ENCODE results near the gene RHCG.
A peak's percentile ranks its signal among the peaks of the same experiment; 100 is the strongest.

The RHCG gene

GRCh38 chr15:89496155-89497098, at the start of gene RHCG:
Gene RHCG, minus strand, starts transcription at chr15:89496583. Its CDS starts 39 bp downstream, at chr15:89496544.
- DNase-seq (ENCODE audit: low spot score), result peak; percentile 42

GRCh38 chr15:89543389-89543788, 47.0 kb upstream of the RHCG start:
- no peak for DNase-seq (ENCODE audit: low spot score)

- DNase-seq (ENCODE audit: low spot score), result no peak
These were observed 46.0 kb upstream of the RHCG start for GRCh38 chr15:89542369-89542768.

DNA sequence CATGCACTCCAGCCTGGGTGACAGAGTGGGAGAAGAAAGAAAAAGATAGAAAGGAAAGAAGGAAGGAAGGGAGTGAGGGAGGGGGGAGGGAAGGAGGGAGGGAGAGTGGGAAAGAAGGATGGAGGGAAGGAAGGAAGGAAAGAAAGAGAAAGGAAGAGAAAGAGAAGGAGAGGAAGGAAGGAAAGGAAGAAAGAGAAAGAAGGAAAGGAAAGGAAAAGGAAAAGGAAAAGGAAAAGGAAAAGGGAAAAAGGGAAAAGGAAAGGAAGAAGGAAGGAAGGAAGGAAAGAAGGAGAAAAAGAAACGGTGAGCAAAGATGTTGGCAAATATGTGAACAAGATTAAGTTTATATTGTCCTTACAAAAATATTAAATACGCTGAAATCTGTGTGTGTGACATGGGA, 42.6 kb upstream of the RHCG start:
- DNase-seq (ENCODE audit: low spot score), result no peak

DNA sequence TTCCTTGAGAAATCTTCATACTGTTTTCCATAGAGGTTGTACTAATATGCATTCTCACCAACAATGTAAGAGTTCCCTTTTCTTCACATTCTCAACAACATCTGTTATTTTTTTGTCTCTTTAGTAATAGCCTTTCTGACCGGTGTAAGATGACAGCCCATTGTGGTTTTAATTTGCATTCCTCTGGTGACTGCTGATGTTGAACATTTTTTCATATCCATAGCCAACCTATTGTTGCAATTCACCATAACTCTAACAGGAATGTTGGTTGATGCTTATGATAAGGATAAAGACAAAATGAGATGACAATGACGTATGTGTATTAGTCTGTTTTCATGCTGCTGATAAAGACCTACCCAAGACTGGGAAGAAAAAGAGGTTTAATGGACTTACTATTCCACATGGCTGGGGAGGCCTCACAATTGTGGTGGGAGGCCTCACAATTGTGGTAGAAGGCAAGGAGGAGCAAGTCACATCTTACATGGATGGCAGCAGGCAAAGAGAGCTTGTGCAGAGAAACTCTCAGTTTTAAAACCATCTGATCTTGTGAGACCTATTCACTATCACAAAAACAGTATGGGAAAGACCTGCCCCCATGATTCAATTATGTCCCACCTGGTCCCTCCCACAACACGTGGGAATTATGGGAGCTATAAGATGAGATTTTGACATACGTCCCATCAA, 37.6 kb upstream of the RHCG start:
- DNase-seq (ENCODE audit: low spot score), result no peak

- DNase-seq (ENCODE audit: low spot score), result no peak
These were observed 35.6 kb upstream of the RHCG start for GRCh38 chr15:89531796-89532537.

DNA sequence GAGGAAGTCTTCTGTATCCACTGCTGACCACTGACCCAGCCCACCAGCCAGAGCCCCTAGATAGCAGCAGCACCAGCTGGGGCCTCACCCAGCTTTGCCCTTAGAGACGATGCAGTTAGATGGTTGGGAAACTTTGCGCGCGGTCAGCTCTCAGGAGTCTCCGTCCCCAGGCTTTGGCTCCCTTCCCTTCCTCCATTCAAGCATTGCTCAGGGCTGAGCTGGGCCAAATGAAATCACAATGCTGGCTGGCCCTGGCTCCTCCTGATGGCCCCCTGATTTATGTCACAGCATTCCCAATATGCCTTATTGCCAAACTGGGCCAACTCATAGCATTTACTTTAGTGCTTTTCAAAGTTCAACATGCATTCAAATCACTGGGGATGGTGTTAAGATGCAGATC, 34.6 kb upstream of the RHCG start:
- DNase-seq (ENCODE audit: low spot score), result no peak

GRCh38 chr15:89528757-89529352, 32.5 kb upstream of the RHCG start:
- no peak for DNase-seq (ENCODE audit: low spot score)

DNA sequence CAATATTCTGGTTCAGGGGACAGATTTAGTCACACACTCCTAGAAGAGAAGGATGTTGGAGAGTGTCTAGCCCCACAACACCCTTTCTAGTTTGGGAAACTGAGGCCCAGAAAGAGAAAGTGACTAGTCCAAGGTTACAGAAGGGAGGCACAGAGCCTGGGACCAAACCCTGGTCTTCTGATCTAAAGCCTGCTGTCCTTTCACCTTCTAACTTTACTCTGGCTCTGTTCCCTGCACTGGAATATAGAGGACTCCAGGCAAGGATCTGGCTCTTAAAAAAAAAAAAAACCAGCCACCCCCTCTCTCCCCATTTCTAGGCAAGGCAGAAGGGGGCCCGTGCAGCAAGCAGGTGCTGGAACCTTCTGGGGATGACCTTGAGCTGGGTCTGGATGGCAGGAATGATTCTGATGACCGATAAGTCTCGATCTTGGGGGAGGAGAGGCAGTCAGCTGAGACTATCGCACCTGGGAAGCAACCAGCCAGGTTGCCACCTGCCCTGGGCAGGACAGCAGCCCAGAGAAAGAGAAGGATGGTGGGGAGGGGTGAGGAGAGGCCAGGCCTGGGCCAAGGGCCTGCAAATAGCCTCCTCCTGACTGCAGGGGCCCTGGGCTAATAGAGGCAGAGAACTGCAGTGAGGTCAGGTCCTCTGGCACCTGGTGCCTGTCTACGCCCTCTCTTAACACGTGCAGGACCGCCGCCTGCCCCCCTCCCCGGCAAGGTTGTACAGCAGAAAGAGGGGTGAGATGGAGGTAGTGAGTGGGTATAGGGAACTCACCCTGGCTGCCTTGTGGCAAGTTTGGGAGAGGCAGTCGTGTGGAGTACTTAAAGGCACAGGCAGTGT, 30.4 kb upstream of the RHCG start:
- no peak for DNase-seq (ENCODE audit: low spot score)

GRCh38 chr15:89526181-89526580, 29.8 kb upstream of the RHCG start:
- DNase-seq (ENCODE audit: low spot score), result no peak

DNA sequence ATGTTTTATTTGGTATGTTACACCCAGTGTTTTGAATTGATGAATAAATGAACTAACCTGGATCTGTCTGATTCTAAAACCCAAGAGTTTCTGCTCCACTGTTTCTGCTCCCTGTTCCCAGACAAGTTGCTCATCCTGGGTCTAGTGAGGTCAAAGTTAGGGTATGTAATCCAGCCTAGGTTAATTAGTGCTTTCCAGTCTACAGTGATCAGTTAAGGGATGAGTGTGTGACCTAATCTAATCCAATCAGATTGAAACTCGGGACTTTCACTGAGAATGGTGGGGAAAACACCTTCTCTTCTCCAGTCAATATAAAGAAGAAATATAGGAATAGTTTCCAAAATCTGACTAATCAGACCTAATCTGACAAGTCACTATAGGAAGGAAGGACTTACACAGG, 27.8 kb upstream of the RHCG start:
- DNase-seq (ENCODE audit: low spot score), result no peak

GRCh38 chr15:89523101-89523500, 26.7 kb upstream of the RHCG start:
- DNase-seq (ENCODE audit: low spot score), result no peak

DNA sequence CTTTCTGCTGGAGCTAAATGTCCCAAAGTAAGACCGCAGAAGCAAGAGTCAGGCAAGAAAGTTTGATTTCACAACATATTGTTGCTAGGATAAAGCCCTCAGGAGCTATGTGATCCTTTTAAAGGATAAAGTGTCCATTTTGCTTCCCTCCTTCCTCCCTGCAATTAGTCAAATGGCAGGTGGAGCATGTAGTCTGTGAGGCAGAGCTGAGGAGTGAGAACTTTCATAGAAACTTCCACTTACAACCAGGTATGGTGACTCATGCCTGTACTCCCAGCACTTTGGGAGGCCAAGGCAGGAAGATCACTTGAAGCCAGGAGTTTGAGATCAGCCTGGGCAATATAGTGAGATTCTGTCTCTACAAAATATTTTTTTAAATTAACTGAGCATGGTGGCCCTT, 25.2 kb upstream of the RHCG start:
- DNase-seq (ENCODE audit: low spot score), result no peak

DNA sequence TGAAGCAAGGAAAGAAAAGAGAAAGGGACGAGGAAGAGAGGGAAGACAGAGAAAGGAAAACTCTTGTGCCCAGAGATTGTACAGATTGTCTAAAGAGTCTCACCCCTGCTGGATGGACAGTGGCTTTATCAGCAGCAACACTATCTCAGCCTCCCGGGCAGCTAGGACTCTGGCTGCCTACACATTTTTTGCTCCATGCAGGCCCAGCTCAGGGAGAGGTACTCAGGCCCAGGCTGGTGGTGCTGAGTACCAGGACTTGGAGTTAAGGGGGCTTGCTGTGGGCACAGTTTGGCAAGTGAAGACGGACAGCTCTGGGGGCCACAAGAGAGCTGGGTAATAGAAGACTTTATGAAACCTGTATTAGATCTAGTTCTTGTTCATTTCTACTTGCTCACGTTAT, 19.1 kb upstream of the RHCG start:
- DNase-seq (ENCODE audit: low spot score), result no peak

DNA sequence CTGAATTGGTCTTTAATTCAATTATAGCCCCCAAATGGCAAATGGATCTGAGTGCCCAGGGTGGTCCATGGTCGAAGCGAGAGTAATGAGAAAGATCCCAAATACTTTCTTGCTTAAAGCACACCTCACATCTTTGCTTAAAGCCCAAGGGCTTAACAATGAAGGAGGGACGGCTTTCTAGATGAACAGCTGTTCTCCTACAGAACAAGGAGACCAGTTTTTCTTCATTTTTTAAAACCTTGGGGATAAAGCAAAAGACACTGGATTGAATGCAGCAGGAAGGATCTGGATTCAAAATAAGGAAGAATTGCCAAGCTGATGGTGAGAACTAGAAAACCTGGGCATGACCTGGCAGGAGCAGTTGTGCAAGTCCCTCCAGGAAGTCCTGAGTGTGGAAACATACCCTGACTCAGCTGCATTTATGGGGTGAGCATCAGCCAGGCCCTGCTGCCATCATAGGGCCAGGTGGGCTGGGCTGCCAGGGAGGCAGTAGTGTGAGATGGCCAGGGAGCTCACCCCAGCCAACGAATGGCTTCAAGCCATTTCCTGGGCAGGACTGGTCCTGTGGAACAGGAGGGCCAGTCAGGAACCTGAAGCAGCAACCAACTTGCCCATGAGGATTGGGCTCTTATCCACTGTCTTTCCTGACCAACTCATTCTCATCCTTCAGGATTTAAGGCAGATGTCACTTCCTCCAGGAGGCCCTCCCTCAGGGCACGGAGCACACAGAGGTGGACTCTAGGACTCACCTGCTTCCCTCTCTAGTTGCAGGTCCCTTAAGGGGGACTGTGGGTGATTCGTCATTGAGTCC, 18.4 kb upstream of the RHCG start:
- no peak for DNase-seq (ENCODE audit: low spot score)

DNA sequence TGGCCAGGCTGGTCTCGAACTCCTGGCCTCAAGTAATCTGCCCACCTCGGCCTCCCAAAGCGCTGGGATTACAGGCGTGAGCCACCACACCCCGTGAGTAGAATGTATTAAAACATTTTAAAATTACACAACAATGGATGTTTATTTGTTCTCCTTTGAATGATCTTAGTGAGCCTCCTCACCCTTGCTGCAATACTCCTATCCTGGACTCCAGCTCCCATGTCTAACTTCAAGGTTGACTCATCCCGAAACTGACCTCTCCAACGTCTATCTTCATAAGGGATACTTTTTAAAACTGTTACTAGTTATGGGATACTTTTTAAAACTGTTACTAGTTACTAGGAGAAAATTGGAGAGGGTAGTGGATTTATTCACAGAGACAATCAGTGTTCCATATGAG, 17.8 kb upstream of the RHCG start:
- DNase-seq (ENCODE audit: low spot score), result no peak

- no peak for DNase-seq (ENCODE audit: low spot score)
These were observed 16.9 kb upstream of the RHCG start for GRCh38 chr15:89513284-89513683.

DNA sequence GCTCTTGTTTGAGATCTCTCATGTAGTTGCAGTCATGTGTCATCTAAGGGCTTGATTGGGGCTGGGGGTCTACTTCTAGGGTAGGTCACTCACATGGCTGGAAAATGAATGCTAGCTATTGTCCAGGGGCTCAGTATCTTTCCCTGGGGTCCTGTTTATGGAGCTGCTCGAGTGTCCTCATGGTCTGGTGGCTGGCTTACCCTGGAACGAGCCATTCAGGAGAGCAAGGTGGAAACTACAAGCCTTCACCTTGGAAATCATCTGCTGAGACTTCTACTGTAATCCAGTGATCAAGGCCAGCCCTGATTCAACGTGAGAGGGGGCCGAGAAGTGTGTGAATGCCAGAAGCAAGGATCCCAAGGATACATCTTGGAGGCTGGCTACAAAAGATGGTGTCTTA, 16.2 kb upstream of the RHCG start:
- no peak for DNase-seq (ENCODE audit: low spot score)

DNA sequence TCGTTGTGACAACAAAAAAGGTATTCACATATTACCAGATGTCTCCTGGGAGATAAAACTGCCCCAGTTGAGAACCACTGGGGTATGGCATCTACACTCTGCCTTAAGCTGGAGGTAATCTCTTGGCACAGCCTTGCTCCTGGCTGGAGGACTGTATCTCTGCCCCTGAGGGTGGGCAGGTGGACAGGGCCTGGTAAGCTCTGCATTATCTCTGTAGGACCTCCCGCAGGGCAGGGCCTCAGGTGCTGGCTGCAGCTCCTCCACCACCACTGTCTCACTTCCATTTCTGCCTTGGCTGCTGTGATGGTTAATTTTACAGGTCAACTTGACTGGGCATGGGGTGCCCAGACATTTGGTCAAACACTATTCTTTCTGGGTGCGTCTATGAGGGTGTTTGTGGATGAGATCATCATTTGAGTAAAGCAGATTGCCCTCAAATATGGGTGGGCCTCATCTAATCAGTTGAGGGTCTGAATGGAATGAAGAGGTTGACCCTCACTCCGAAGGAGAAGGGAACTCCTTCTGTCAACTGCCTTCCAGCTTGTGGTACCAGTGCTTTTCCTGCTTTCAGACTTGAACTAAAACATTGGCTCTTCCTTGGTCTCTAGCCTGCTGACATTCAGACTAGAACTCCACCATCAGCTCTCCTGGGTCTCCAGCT, 9.8 kb upstream of the RHCG start:
- no peak for DNase-seq (ENCODE audit: low spot score)

DNA sequence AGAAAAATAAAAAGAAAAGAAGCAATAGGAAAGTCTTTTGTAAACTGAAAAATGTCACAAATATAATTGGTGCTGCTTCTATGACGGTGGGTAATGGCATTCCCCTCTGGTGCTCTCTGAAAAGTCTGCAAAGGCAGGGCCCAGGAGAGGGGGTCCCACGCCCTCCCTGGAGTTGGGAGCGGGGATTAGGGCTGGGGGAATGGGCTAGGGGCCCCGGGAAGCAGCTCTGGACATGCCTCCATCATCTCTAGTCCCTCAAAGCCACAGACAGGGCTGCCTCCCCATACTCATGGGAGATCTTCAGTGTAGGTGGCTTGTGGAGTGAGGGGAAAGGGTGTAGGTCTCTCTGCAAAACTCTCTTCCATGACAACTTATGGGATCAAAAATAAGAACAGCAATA, 7.8 kb upstream of the RHCG start:
- no peak for DNase-seq (ENCODE audit: low spot score)

All from cerebellar cortex (tissue), 1 donor.